K562 (cell line): Measurements from ENCODE around the gene MED22. TPM values are rescaled to one million over a fixed set of nuclear protein-coding genes. Genes with fewer than 3 reads are reported as not detected.
A peak's percentile ranks its signal among the peaks of the same experiment; 100 is the strongest.

ENCODE experiments used
- BRF1 ChIP-seq: IDR thresholded peaks from 3 replicates; pipeline ENCODE4 v1.6.1; 2011; ENCODE audit warnings: borderline replicate concordance, mild to moderate bottlenecking; ENCODE audit not compliant: insufficient read length; ENCODE audit errors: extremely low read depth
- CHAMP1 ChIP-seq: fragments of 450-650 bp; IDR thresholded peaks from 2 replicates; pipeline ENCODE4 v1.6.1; 2016; ENCODE audit warnings: mild to moderate bottlenecking
- CTBP1 ChIP-seq: fragments of 450-650 bp; IDR thresholded peaks from 2 replicates; pipeline ENCODE4 v1.6.1; 2016; ENCODE audit warnings: borderline replicate concordance
- DEAF1 ChIP-seq: fragments of 450-650 bp; formaldehyde crosslinking; IDR thresholded peaks from 2 replicates; pipeline ENCODE4 v1.4.0; 2020; ENCODE audit warnings: mild to moderate bottlenecking, moderate library complexity
- E2F3 ChIP-seq: fragments of 250-450 bp; sonication (Bioruptor Pico); IDR thresholded peaks from 2 replicates; pipeline ENCODE4 v1.4.0; 2020; ENCODE audit warnings: mild to moderate bottlenecking
- FOXK2 ChIP-seq, 2 experiments: fragments of 450-650 bp; IDR thresholded peaks in 1 of 2; conservative IDR thresholded peaks in 1 of 2; 2 replicates each; pipeline ENCODE4 v1.6.1; 2016; ENCODE audit warnings: low read depth in 2 of 2, mild to moderate bottlenecking in 1 of 2
- LEF1 ChIP-seq: fragments of 450-650 bp; IDR thresholded peaks from 2 replicates; pipeline ENCODE4 v1.6.1; 2016; ENCODE audit warnings: mild to moderate bottlenecking
- MAZ ChIP-seq, 2 experiments: fragments of 450-650 bp in 1 of 2; sonication (generic) in 1 of 2; formaldehyde crosslinking; IDR thresholded peaks in 1 of 2; conservative IDR thresholded peaks in 1 of 2; 2 replicates each; pipeline versions ENCODE4 v1.4.0 to v1.5.0; 2020; ENCODE audit warnings: mild to moderate bottlenecking in 1 of 2, missing genetic modification reagents in 1 of 2
- MED1 ChIP-seq: sonication (generic); formaldehyde crosslinking; IDR thresholded peaks from 2 replicates; pipeline ENCODE4 v1.8.1; 2023; ENCODE audit warnings: missing genetic modification reagents, borderline replicate concordance
- PRDM10 ChIP-seq: fragments of 450-650 bp; IDR thresholded peaks from 2 replicates; pipeline ENCODE4 v1.6.1; 2018; ENCODE audit not compliant: partially characterized antibody
- SRSF9 ChIP-seq: fragments of 200-400 bp; formaldehyde crosslinking; IDR thresholded peaks from 2 replicates; pipeline ENCODE4 v1.6.1; 2017; ENCODE audit warnings: low read depth, low read length, borderline replicate concordance
- THAP7 ChIP-seq: fragments of 250-450 bp; sonication (Bioruptor Pico); IDR thresholded peaks from 2 replicates; pipeline ENCODE4 v1.5.0; 2021
- U2AF1 ChIP-seq: fragments of 200-400 bp; formaldehyde crosslinking; optimal IDR thresholded peaks from 2 replicates; pipeline ENCODE3; 2017; ENCODE audit warnings: mild to moderate bottlenecking, low read depth, low read length, moderate library complexity
- ZFP30 ChIP-seq: fragments of 250-450 bp; sonication (Bioruptor Pico); IDR thresholded peaks from 2 replicates; pipeline ENCODE4 v1.8.0; 2022; ENCODE audit warnings: moderate library complexity, mild to moderate bottlenecking, inconsistent platforms, borderline replicate concordance
- ZNF174 ChIP-seq: fragments of 250-450 bp; sonication (Bioruptor Pico); IDR thresholded peaks from 2 replicates; pipeline ENCODE4 v1.4.0; 2020; ENCODE audit warnings: mild to moderate bottlenecking
- ZNF445 ChIP-seq: fragments of 250-450 bp; sonication (Bioruptor Pico); IDR thresholded peaks from 2 replicates; pipeline ENCODE4 v1.4.0; 2020; ENCODE audit warnings: low read depth, mild to moderate bottlenecking, moderate library complexity
- polyA plus RNA-seq, 8 experiments: library from polyadenylated mRNA; depleted of rRNA in 4 of 8; stranded (reverse) in 5 of 8; unstranded in 3 of 8; fragments of >200 nt; fragmentation: Nextera tagmentation in 2 of 8; fragmentation: Illumina TruSeq in 1 of 8; extraction: Ambion mirVana in 2 of 8; extraction: Trizol in 1 of 8; gene quantifications; 2 replicates each; pipeline versions ENCODE4 v1.2.1 to v1.2.3, GENCODE V29; 2011 to 2014; ENCODE audit warnings: inconsistent platforms in 1 of 8, missing spikeins in 1 of 8
- total RNA-seq, 7 experiments: library from RNA; depleted of rRNA in 6 of 7; stranded (reverse); fragments of >200 nt in 6 of 7; fragmentation: Illumina TruSeq in 2 of 7; extraction: Trizol in 2 of 7; gene quantifications; 2 replicates each; pipeline versions ENCODE4 v1.2.1 to v1.2.3, GENCODE V29; 2011 to 2021; ENCODE audit warnings: low replicate concordance in 1 of 7
- TF ChIP-seq, protein P1 (sequence below): fragments of 450-650 bp; IDR thresholded peaks from 2 replicates; pipeline ENCODE4 v1.6.1; 2016; ENCODE audit warnings: missing biosample characterization, missing genetic modification characterization

MED22 gene
- total and polyA plus RNA-seq, 9 of the 15 experiments (the other 6 are each of a cell fraction or from before 2014, with no cell fraction given): 0.73 to 35.6 (median 22.3) TPM

GRCh38 chr9:133335924-133336811, 11.8 kb downstream of the MED22 start, which contains the start of gene SURF6 (continued):
- TF ChIP-seq U2AF1 (peak; percentile 83), CTBP1 (peak; percentile 79; the same call in 1 of the 2 replicates), CHAMP1 (no peak), ZFP30 (CRISPR knock-in tag) (no peak), E2F3 (no peak), MAZ (CRISPR knock-in tag; conservative IDR thresholded peaks at IDR 0.05 in 1 of 2, IDR thresholded peaks at IDR 0.05 in 1 of 2) (peak; percentile 98 to 99), FOXK2 (conservative IDR thresholded peaks at IDR 0.05 in 1 of 2, IDR thresholded peaks at IDR 0.05 in 1 of 2; ENCODE audit: low read depth in 2 of 2) (peak; percentile 80 to 92), MED1 (CRISPR knock-in tag) (no peak), BRF1 (no peak), ZNF174 (CRISPR knock-in tag) (0 out of 2 replicates have a peak, but pooled peaks have one; percentile 65), ZNF445 (0 out of 2 replicates have a peak, but pooled peaks have one; percentile 57), THAP7 (CRISPR knock-in tag) (peak; percentile 34; the same call in 1 of the 2 replicates), LEF1 (no peak; the same call in 1 of the 2 replicates), SRSF9 (no peak), DEAF1 (no peak), PRDM10 (peak; percentile 39)
- TF ChIP-seq, protein P1, sequence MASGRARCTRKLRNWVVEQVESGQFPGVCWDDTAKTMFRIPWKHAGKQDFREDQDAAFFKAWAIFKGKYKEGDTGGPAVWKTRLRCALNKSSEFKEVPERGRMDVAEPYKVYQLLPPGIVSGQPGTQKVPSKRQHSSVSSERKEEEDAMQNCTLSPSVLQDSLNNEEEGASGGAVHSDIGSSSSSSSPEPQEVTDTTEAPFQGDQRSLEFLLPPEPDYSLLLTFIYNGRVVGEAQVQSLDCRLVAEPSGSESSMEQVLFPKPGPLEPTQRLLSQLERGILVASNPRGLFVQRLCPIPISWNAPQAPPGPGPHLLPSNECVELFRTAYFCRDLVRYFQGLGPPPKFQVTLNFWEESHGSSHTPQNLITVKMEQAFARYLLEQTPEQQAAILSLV (tag): no peak
